B cell (primary cell): ENCODE data around the gene U2AF1. TPM values are rescaled to one million over a fixed set of nuclear protein-coding genes. Genes with fewer than 3 reads are reported as not detected.
"Not testable (repeated sequence)": the region's sequence is repeated elsewhere in the genome, so short reads cannot be mapped to it uniquely, and the experiment has no call there.

ENCODE experiments used
- ATAC-seq: fragments of 200-7000 bp; cut with Tn5 transposase; one replicate; pipeline ENCODE4 v1.10.0; 2021; ENCODE audit warnings: low read depth, mild to moderate bottlenecking, moderate number of reproducible peaks, moderate library complexity
- CTCF ChIA-PET: fragments of 350-600 bp; sonication (Branson Sonifier 250); formaldehyde crosslinking; loops from one replicate; lab custom pipeline; 2021; ENCODE audit warnings: antibody characterized with exemption, inconsistent platforms; lab: Charles Lee
- POLR2A ChIA-PET: fragments of 350-600 bp; sonication (Branson Sonifier 250); formaldehyde crosslinking; loops from one replicate; lab custom pipeline; 2021; ENCODE audit warnings: antibody characterized with exemption; lab: Charles Lee
- DNase-seq: peaks from one replicate; pipeline ENCODE4 v3.0.0; 2013
- H2AFZ ChIP-seq: 2 replicates; pipeline ENCODE4 v1.6.1; 2012; ENCODE audit warnings: mild to moderate bottlenecking, low read depth, low read length; ENCODE audit not compliant: insufficient read depth, poor library complexity, severe bottlenecking
- H3K27ac ChIP-seq, 2 donors: 1 replicate in 1 of 2; 2 replicates in 1 of 2; pipeline ENCODE4 v1.5.1; 2012 to 2013; ENCODE audit warnings: low read length in 2 of 2, mild to moderate bottlenecking in 2 of 2, moderate library complexity in 1 of 2
- H3K27me3 ChIP-seq, 4 experiments: fragments of 200-600 bp in 1 of 4; sonication (generic) in 1 of 4; replicated peaks in 1 of 4; 1 replicate in 2 of 4; 2 replicates in 2 of 4; pipeline versions ENCODE4 v1.6.1 to v1.7.0; 2013 to 2016; ENCODE audit warnings: low read length in 3 of 4, mild to moderate bottlenecking in 2 of 4, mixed read lengths in 1 of 4, moderate library complexity in 1 of 4; ENCODE audit not compliant: insufficient read depth in 4 of 4, control insufficient read depth in 3 of 4; ENCODE audit errors: control extremely low read depth in 1 of 4
- H3K36me3 ChIP-seq, 2 experiments: replicated peaks in 1 of 2; 1 replicate in 1 of 2; 2 replicates in 1 of 2; pipeline versions ENCODE4 v1.6.1 to v1.7.1; 2013; ENCODE audit warnings: low read length in 1 of 2; ENCODE audit not compliant: insufficient read depth in 2 of 2, control insufficient read depth in 1 of 2; ENCODE audit errors: control extremely low read depth in 1 of 2, extremely low read depth in 1 of 2
- H3K4me1 ChIP-seq, 2 donors: fragments of 200-600 bp in 1 of 2; sonication (generic) in 1 of 2; 1 replicate in 1 of 2; 2 replicates in 1 of 2; pipeline versions ENCODE4 v1.5.1 to v1.6.1; 2013 to 2017; ENCODE audit warnings: low read length in 2 of 2; ENCODE audit not compliant: control insufficient read depth in 2 of 2, insufficient read depth in 2 of 2
- H3K4me2 ChIP-seq: replicated peaks from 2 replicates; pipeline ENCODE3; 2012; ENCODE audit warnings: mild to moderate bottlenecking, low read depth, low read length; ENCODE audit not compliant: poor library complexity, severe bottlenecking
- H3K4me3 ChIP-seq, 5 experiments: fragments of 200-600 bp in 1 of 5; sonication (generic) in 1 of 5; 1 replicate in 3 of 5; 2 replicates in 2 of 5; pipeline versions ENCODE4 v1.5.1 to v1.7.0; 2011 to 2016; ENCODE audit warnings: low read length in 4 of 5, mild to moderate bottlenecking in 4 of 5, low read depth in 2 of 5, control low read depth in 1 of 5, moderate library complexity in 1 of 5; ENCODE audit not compliant: insufficient read depth in 1 of 5; ENCODE audit errors: control extremely low read depth in 1 of 5, extremely low read depth in 1 of 5
- H3K79me2 ChIP-seq: fragments of 200-600 bp; sonication (generic); one replicate; pipeline ENCODE4 v1.6.0; 2016; ENCODE audit warnings: low read length; ENCODE audit not compliant: control insufficient read depth, insufficient read depth
- H3K9ac ChIP-seq: fragments of 200-600 bp; sonication (generic); 2 replicates; pipeline ENCODE4 v1.6.1; 2017; ENCODE audit warnings: mild to moderate bottlenecking, low read length, moderate library complexity
- H3K9me3 ChIP-seq, 3 donors: one replicate each; pipeline versions ENCODE4 v1.6.1 to v1.7.1; 2013; ENCODE audit warnings: low read length in 2 of 3; ENCODE audit not compliant: control insufficient read depth in 2 of 3, insufficient read depth in 1 of 3; ENCODE audit errors: control extremely low read depth in 1 of 3
- H4K20me1 ChIP-seq: 2 replicates; pipeline ENCODE4 v1.6.0; 2012; ENCODE audit warnings: mild to moderate bottlenecking, low read length; ENCODE audit not compliant: insufficient read depth, control insufficient read depth, poor library complexity, severe bottlenecking
- H3K27ac Mint-ChIP-seq: one replicate; pipeline ENCODE4 v1.8.0; 2021; ENCODE audit warnings: mixed read lengths
- H3K27me3 Mint-ChIP-seq: one replicate; pipeline ENCODE4 v1.8.0; 2021; ENCODE audit warnings: mixed read lengths
- H3K4me1 Mint-ChIP-seq: one replicate; pipeline ENCODE4 v1.8.0; 2021; ENCODE audit warnings: mixed read lengths
- H3K4me3 Mint-ChIP-seq: one replicate; pipeline ENCODE4 v1.8.0; 2021; ENCODE audit warnings: mixed read lengths
- H3K9me3 Mint-ChIP-seq: one replicate; pipeline ENCODE4 v1.8.0; 2022; ENCODE audit warnings: mixed read lengths; ENCODE audit not compliant: insufficient read depth
- WGBS: methylation state at CpG from one replicate; pipeline ENCODE4 v1.1.5; 2013; ENCODE audit warnings: missing lambda C conversion rate; ENCODE audit not compliant: insufficient coverage; 5-methylcytosine and 5-hydroxymethylcytosine counted together
- intact Hi-C: fragments of 100-400 bp; cut with micrococcal nuclease; formaldehyde crosslinking; loops from one replicate; pipeline ENCODE4 v1.10.0; 2022
- polyA plus RNA-seq: library from polyadenylated mRNA; depleted of rRNA; stranded (reverse); fragments of >200 nt; gene quantifications from 2 replicates; pipeline ENCODE4 v1.2.3, GENCODE V29; 2012
- total RNA-seq, 2 donors: library from RNA; stranded (reverse); fragments of 120-200 nt in 1 of 2; gene quantifications; 1 replicate in 1 of 2; 2 replicates in 1 of 2; pipeline versions ENCODE4 v1.2.3 to v1.2.4, GENCODE V29; 2013 to 2022

U2AF1 gene
- total and polyA plus RNA-seq, 2 donors (not counting 1 experiment from before 2014, with no cell fraction given) = 70.9 to 104 TPM

DNA sequence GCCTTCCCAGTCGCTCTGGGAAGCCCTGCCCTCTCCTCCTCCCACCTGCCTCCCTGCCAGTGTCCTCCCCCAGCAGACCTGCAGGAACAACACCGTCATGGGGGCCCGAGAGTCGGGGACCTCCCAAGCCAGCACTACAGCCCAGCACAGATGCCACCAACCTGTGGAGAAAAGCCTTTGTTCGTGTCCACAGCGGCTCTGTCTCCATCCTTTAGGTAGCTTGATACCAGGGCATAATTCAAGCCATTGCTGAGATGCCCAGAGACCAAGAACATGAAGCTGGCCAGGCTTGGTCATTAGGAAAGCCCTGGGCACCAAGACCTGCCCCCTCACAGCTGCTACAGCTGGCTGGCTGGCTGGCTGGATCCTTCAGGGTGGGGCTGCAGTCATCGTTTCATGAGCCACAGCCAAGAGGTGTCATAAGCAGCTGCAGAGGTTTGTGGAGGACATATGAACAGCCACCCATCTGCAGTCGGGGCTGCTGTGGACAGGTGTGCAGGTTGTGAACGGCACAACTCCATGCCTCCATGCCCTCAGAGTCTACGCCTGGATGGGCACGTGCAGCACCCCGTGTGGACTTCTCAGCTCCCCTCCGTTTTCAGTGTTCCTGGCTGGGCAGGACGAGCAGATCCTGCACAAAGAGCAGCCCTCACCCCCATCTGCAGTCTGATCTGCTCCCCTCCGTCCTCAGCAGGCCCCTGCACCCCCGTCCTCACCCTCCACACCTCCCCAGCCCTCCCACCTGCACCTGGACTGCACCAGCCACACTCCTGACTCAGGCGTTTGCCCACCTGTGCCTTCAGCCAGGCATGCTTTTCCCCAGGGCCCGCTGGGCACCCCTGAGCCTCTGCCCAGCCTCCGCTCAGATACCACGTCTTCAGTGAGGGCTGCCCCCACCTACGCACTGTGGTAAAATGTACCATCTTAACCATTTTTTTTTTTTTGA lies 61.2 kb downstream of the U2AF1 start:
- H3K4me3 ChIP-seq, H2AFZ ChIP-seq, H3K4me1 ChIP-seq, H3K27me3 ChIP-seq, CTCF ChIA-PET, H3K27me3 Mint-ChIP-seq, H3K9me3 Mint-ChIP-seq, DNase-seq, H3K4me2 ChIP-seq, H3K4me1 Mint-ChIP-seq, POLR2A ChIA-PET, H3K36me3 ChIP-seq, H3K27ac ChIP-seq, H3K79me2 ChIP-seq, intact Hi-C loops, H3K9ac ChIP-seq, H4K20me1 ChIP-seq: not testable (repeated sequence)
- 11% methylated on average over 13 of the region's 21 CpGs for WGBS
- H3K27ac Mint-ChIP-seq = peak overlapping the region; percentile 71
- H3K9me3 ChIP-seq = peaks cover 0 to 12% (median 0%) of the 10 kb centered on the region in 3 donors
- H3K4me3 Mint-ChIP-seq = peak overlapping the region; percentile 64
- peak; percentile 76 for ATAC-seq

DNA sequence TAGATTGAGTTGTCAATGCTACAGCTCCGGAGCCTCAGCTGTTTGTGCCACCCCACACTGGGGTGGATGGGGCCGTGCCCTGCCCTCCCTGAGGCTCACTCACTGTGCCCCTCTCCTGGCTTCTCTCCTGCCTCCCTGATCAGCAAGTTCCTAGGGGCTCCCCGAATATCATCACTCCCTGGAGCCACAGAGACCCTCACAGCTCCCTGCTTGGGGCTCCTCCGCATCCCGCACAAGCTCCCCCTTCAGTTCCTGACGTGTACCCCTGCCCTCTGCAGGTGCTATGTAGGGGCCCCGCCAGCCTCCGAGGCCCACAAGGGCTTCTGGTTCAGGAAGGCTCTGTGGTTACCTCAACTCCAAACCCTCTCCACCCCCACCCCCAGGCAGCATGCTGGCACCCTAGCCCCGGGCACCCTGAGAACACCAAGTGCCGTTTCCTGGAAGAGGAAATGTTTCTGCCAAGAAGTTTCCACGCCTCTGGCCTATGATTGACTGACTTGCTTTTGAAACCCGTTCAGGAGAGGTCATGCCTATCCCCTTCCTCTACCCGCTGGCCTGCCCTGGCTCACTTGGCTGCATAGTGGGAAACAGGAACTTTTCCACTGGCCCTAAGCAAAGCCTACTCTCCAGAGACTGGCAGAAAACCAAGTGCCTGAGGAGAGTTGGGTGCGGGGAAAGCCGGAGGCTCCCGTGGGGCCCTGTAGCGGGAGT lies 62.0 kb downstream of the U2AF1 start:
- H3K27ac Mint-ChIP-seq, DNase-seq: not testable (repeated sequence)

DNA sequence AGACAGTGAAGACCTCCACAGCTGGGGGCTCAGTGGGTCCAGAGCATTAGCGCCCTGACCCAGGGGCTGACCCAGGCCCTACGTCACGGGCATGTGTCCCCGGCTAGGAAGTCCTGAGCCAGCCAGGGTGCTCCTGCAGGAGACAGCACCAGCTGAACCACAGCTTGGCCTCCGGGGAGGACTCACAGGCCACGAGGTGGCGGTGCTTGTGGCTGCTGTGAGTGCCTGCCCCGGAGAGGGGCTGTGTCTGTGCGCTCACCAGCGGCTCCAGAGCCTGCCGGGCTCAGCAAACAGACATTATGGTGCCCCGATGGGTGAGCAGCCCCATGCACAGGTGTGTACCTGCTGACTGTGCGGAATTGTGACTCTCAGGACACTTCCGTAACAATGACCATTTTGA lies 62.8 kb downstream of the U2AF1 start:
- peaks cover 0 to 12% (median 0%) of the 10 kb centered on the region in 3 donors for H3K9me3 ChIP-seq
- H3K36me3 ChIP-seq, H3K4me1 Mint-ChIP-seq, H4K20me1 ChIP-seq, H3K79me2 ChIP-seq, ATAC-seq, intact Hi-C loops, H3K9ac ChIP-seq, H3K9me3 Mint-ChIP-seq, H3K4me1 ChIP-seq, H3K27me3 ChIP-seq, H3K27ac ChIP-seq, H3K4me3 Mint-ChIP-seq, CTCF ChIA-PET, H3K27me3 Mint-ChIP-seq, H3K27ac Mint-ChIP-seq, POLR2A ChIA-PET, H3K4me3 ChIP-seq, H2AFZ ChIP-seq, DNase-seq, H3K4me2 ChIP-seq: not testable (repeated sequence)
- 46% methylated on average over 6 of the region's 14 CpGs for WGBS

More for the DNA sequence above, 62.0 kb downstream of the U2AF1 start:
- H3K27ac ChIP-seq, POLR2A ChIA-PET, H3K27me3 Mint-ChIP-seq, H3K79me2 ChIP-seq, H3K4me2 ChIP-seq, H4K20me1 ChIP-seq, H3K4me1 ChIP-seq, CTCF ChIA-PET, H3K36me3 ChIP-seq, H3K9ac ChIP-seq, H3K4me3 ChIP-seq, ATAC-seq, intact Hi-C loops, H2AFZ ChIP-seq, H3K9me3 Mint-ChIP-seq, H3K4me1 Mint-ChIP-seq, H3K27me3 ChIP-seq: not testable (repeated sequence)
- WGBS = 20% methylated on average over 1 of the region's 17 CpGs
- peaks cover 0 to 12% (median 0%) of the 10 kb centered on the region in 3 donors for H3K9me3 ChIP-seq
- peak overlapping the region; percentile 61 for H3K4me3 Mint-ChIP-seq
